ENCODE results near the gene ZNF500.

The ZNF500 gene

DNA sequence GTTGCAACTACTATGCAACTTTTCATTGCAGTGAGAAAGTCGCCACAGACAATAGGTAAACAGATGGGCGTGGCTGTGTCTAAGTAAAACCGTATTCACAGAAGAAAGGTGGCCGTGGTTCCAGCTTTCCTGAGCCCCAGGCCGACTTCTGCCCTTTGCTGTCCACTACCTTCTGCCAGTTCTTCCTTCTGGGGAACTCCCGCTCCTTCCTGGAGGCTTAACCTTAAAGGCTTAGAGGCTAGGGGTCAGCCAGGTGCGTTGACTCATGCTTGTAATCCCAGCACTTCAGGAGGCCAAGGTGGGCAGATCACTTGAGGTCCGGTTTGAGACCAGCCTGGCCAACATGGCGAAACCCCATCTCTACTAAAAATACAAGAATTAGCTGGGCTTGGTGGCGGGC, 23.3 kb upstream of the ZNF500 start:
- no peak for TF ChIP-seq RAD21 (IDR thresholded peaks at IDR 0.05; ENCODE audit: low read depth)
- TF ChIP-seq TCF12 (IDR thresholded peaks at IDR 0.05; ENCODE audit: low read depth): no peak
- no peak for TF ChIP-seq FOXM1 (IDR thresholded peaks at IDR 0.05; ENCODE audit: borderline replicate concordance, low read depth)
- TF ChIP-seq CREB1 (IDR thresholded peaks at IDR 0.05; ENCODE audit: low read depth): no peak
- TF ChIP-seq, protein P1, sequence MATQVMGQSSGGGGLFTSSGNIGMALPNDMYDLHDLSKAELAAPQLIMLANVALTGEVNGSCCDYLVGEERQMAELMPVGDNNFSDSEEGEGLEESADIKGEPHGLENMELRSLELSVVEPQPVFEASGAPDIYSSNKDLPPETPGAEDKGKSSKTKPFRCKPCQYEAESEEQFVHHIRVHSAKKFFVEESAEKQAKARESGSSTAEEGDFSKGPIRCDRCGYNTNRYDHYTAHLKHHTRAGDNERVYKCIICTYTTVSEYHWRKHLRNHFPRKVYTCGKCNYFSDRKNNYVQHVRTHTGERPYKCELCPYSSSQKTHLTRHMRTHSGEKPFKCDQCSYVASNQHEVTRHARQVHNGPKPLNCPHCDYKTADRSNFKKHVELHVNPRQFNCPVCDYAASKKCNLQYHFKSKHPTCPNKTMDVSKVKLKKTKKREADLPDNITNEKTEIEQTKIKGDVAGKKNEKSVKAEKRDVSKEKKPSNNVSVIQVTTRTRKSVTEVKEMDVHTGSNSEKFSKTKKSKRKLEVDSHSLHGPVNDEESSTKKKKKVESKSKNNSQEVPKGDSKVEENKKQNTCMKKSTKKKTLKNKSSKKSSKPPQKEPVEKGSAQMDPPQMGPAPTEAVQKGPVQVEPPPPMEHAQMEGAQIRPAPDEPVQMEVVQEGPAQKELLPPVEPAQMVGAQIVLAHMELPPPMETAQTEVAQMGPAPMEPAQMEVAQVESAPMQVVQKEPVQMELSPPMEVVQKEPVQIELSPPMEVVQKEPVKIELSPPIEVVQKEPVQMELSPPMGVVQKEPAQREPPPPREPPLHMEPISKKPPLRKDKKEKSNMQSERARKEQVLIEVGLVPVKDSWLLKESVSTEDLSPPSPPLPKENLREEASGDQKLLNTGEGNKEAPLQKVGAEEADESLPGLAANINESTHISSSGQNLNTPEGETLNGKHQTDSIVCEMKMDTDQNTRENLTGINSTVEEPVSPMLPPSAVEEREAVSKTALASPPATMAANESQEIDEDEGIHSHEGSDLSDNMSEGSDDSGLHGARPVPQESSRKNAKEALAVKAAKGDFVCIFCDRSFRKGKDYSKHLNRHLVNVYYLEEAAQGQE (IDR thresholded peaks at IDR 0.05; ENCODE audit: low read depth): no peak
- TF ChIP-seq YY1 (IDR thresholded peaks at IDR 0.05; ENCODE audit: low read depth): no peak
- no peak for TF ChIP-seq TEAD4 (IDR thresholded peaks at IDR 0.05)
- no peak for TF ChIP-seq EGR1 (IDR thresholded peaks at IDR 0.05)
- TF ChIP-seq CEBPB (IDR thresholded peaks at IDR 0.05): no peak
- TF ChIP-seq, protein P2, sequence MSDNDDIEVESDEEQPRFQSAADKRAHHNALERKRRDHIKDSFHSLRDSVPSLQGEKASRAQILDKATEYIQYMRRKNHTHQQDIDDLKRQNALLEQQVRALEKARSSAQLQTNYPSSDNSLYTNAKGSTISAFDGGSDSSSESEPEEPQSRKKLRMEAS (IDR thresholded peaks at IDR 0.05): no peak
- TF ChIP-seq, protein P3, sequence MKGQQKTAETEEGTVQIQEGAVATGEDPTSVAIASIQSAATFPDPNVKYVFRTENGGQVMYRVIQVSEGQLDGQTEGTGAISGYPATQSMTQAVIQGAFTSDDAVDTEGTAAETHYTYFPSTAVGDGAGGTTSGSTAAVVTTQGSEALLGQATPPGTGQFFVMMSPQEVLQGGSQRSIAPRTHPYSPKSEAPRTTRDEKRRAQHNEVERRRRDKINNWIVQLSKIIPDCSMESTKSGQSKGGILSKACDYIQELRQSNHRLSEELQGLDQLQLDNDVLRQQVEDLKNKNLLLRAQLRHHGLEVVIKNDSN (IDR thresholded peaks at IDR 0.05): no peak
- TF ChIP-seq TAF1 (IDR thresholded peaks at IDR 0.05; ENCODE audit: low read depth): no peak
- no peak for TF ChIP-seq NFIC (IDR thresholded peaks at IDR 0.05)
- no peak for TF ChIP-seq EP300 (IDR thresholded peaks at IDR 0.05; ENCODE audit: borderline replicate concordance)
- TF ChIP-seq ZBTB7A (IDR thresholded peaks at IDR 0.05; ENCODE audit: low read depth): no peak

DNA sequence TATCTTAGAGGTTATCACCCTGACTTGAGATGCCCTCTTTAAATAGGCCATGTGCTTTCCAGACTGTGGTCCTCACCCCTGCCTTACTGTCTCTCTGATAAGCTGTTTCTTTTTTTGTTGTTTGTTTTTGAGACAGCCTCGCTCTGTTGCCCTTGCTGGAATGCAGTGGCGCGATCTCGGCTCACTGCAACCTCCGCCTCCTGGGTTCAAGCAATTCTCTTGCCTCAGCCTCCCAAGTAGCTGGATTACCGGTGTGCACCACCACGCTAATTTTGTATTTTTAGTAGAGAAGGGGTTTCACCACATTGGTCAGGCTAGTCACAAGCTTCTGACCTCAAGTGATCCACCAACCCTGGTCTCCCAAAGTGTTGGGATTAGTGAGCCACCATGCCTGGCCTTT, 21.9 kb upstream of the ZNF500 start:
- TF ChIP-seq, protein P1 (IDR thresholded peaks at IDR 0.05; ENCODE audit: low read depth): no peak
- TF ChIP-seq, protein P3 (IDR thresholded peaks at IDR 0.05): no peak
- no peak for TF ChIP-seq FOXM1 (IDR thresholded peaks at IDR 0.05; ENCODE audit: borderline replicate concordance, low read depth)
- TF ChIP-seq TCF12 (IDR thresholded peaks at IDR 0.05; ENCODE audit: low read depth): no peak
- TF ChIP-seq RAD21 (IDR thresholded peaks at IDR 0.05; ENCODE audit: low read depth): no peak
- no peak for TF ChIP-seq EP300 (IDR thresholded peaks at IDR 0.05; ENCODE audit: borderline replicate concordance)
- TF ChIP-seq CREB1 (IDR thresholded peaks at IDR 0.05; ENCODE audit: low read depth): no peak
- TF ChIP-seq, protein P2 (IDR thresholded peaks at IDR 0.05): no peak
- no peak for TF ChIP-seq NFIC (IDR thresholded peaks at IDR 0.05)
- no peak for TF ChIP-seq TAF1 (IDR thresholded peaks at IDR 0.05; ENCODE audit: low read depth)
- TF ChIP-seq ZBTB7A (IDR thresholded peaks at IDR 0.05; ENCODE audit: low read depth): no peak
- no peak for TF ChIP-seq EGR1 (IDR thresholded peaks at IDR 0.05)
- TF ChIP-seq CEBPB (IDR thresholded peaks at IDR 0.05): no peak
- TF ChIP-seq TEAD4 (IDR thresholded peaks at IDR 0.05): no peak
- no peak for TF ChIP-seq YY1 (IDR thresholded peaks at IDR 0.05; ENCODE audit: low read depth)

DNA sequence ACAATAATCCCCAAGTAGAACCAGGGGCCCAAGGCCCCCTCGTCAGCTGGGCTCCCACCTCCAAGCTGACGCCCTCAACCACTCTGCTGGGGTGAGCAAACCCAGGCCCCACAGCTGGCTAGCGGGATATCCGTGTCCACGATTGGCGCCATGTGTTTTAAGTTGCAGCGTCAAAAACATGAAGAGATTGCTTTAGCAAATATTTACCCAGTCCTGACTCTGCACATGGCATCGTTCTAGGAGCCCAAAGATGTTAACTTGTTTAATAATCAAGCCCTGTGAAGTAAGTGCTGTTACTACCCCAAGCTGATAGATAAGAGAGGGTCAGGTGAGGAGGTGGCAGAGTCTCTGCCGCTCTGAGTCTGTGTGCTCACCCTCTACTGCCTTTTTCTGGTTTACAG, 21.5 kb upstream of the ZNF500 start:
- TF ChIP-seq, protein P1 (IDR thresholded peaks at IDR 0.05; ENCODE audit: low read depth): no peak
- TF ChIP-seq TAF1 (IDR thresholded peaks at IDR 0.05; ENCODE audit: low read depth): no peak
- TF ChIP-seq CEBPB (IDR thresholded peaks at IDR 0.05): no peak
- no peak for TF ChIP-seq CREB1 (IDR thresholded peaks at IDR 0.05; ENCODE audit: low read depth)
- TF ChIP-seq TCF12 (IDR thresholded peaks at IDR 0.05; ENCODE audit: low read depth): no peak

DNA sequence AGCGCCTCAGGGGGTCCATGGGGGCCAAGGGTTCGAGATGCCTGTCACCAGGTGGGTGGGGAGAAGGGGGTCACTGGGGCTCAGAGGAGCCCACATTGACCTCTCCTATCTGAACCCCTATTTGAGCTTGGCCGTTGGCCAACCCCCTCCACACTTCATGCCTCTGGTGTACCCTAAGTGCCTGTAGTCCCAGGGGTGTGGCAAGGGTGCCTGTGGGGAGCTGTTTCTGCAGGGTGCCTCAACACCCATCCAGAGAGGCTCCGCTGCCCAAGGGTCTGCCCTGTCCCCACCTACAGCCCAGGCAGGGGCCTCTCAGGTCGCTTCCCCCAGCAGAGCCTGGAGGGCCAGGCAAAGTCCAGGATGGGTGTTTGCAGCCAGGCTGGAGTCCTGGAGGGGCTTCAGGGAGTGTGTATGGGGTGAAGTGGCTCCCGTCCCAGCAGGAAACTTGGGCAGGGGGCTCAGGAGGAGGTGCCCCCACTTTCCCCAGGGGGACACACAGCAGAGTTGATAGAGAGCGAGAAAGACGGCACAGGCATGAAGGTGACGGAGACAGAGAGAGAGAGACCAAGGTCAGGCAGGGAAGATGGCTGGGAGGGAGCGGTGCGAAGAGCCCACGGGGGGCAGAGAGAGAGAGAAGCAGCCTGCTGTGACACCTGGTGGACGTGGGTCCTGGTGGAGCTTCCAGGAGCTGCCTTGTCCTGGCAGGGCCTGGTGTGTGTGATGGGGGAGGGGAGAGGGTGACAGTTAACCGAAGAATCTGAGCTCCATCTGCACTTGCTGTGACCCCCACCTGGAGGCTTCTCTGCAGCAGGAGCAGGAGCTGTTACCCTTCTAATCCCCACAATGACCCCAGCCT, 20.9 kb upstream of the ZNF500 start, which contains the start of gene SEPTIN12:
Gene SEPTIN12, minus strand, starts transcription at position 719 of the 856 bp plus-strand sequence. Its CDS starts 700 bp downstream, at position 19.
- TF ChIP-seq CEBPB (IDR thresholded peaks at IDR 0.05): no peak
- TF ChIP-seq EP300 (IDR thresholded peaks at IDR 0.05; ENCODE audit: borderline replicate concordance): no peak
- no peak for TF ChIP-seq NFIC (IDR thresholded peaks at IDR 0.05)
- TF ChIP-seq, protein P1 (IDR thresholded peaks at IDR 0.05; ENCODE audit: low read depth): no peak
- no peak for TF ChIP-seq FOXM1 (IDR thresholded peaks at IDR 0.05; ENCODE audit: borderline replicate concordance, low read depth)
- TF ChIP-seq YY1 (IDR thresholded peaks at IDR 0.05; ENCODE audit: low read depth): no peak

All from Ishikawa (cell line).